HepG2 (cell line): ENCODE results near the gene PTX4. TPM values are rescaled to one million over a fixed set of nuclear protein-coding genes. Genes with fewer than 3 reads are reported as not detected.

Source experiments
- ATAC-seq: fragments of 200-7000 bp; cut with Tn5 transposase; 3 replicates; pipeline ENCODE4 v1.9.1; 2020; ENCODE audit warnings: mild to moderate bottlenecking, moderate library complexity
- BruUV-seq: library from RNA; stranded (reverse); fragments of 400-500 nt; replicated peaks from 2 replicates; lab custom pipeline; 2021; lab: Mats Ljungman, UMichigan
- CTCF ChIA-PET: fragments of 300-600 bp; formaldehyde crosslinking; extraction: SDS; loops from one replicate; lab custom pipeline; 2021; ENCODE audit warnings: low total read pairs, inconsistent platforms, low intra/inter-chr PET ratio; lab: Yijun Ruan, JAX
- POLR2A ChIA-PET: fragments of 350-600 bp; sonication (Branson Sonifier 250); formaldehyde crosslinking; loops from one replicate; lab custom pipeline; 2020; ENCODE audit warnings: antibody characterized with exemption, inconsistent platforms; lab: Yijun Ruan, JAX
- DNase-seq: peaks from one replicate; pipeline ENCODE4 v3.0.0-alpha.2; 2015; ENCODE audit warnings: low spot score
- FAIRE-seq: peaks from 3 replicates; lab custom pipeline; 2011; peaks lifted over from hg19 to GRCh38; lab: Jason Lieb, UNC
- H2AFZ ChIP-seq: one replicate; pipeline ENCODE4 v1.6.1; 2011; ENCODE audit warnings: low read length, inconsistent platforms
- H3K27ac ChIP-seq: fragments of 300-600 bp; 3 replicates; pipeline ENCODE4 v1.8.0; 2011; ENCODE audit warnings: mixed run types, mild to moderate bottlenecking, mixed read lengths, low read length, inconsistent platforms; ENCODE audit not compliant: insufficient read depth; ENCODE audit errors: extremely low read length
- H3K27me3 ChIP-seq, 2 experiments: fragments of 200-600 bp in 1 of 2; 2 replicates in 1 of 2; 3 replicates in 1 of 2; pipeline versions ENCODE4 v1.6.0 to v1.8.0; 2011; ENCODE audit warnings: low read length in 2 of 2, mild to moderate bottlenecking in 2 of 2, moderate library complexity in 2 of 2, inconsistent platforms in 1 of 2; ENCODE audit not compliant: insufficient read depth in 2 of 2, control insufficient read depth in 1 of 2
- H3K36me3 ChIP-seq, 2 experiments: fragments of 200-600 bp in 1 of 2; replicated peaks in 1 of 2; 2 replicates in 1 of 2; 3 replicates in 1 of 2; pipeline versions ENCODE4 v1.5.1 to v1.8.0; 2011; ENCODE audit warnings: low read length in 2 of 2, inconsistent platforms in 1 of 2; ENCODE audit not compliant: insufficient read depth in 2 of 2, control insufficient read depth in 1 of 2
- H3K4me1 ChIP-seq: 2 replicates; pipeline ENCODE4 v1.5.1; 2012; ENCODE audit warnings: low read length, inconsistent platforms; ENCODE audit not compliant: insufficient read depth
- H3K4me2 ChIP-seq: 2 replicates; pipeline ENCODE4 v1.6.0; 2011; ENCODE audit warnings: low read depth, low read length, inconsistent platforms
- H3K4me3 ChIP-seq, 3 experiments: fragments of 200-600 bp in 1 of 3; sonication (generic), shearing (Covaris generic) in 1 of 3; replicated peaks in 1 of 3; 2 replicates each; pipeline ENCODE4 v1.5.1; 2011 to 2016; ENCODE audit warnings: low read length in 3 of 3, inconsistent platforms in 2 of 3, low read depth in 2 of 3, mild to moderate bottlenecking in 2 of 3, control low read depth in 1 of 3, mixed read lengths in 1 of 3; ENCODE audit not compliant: insufficient read depth in 1 of 3
- H3K79me2 ChIP-seq: one replicate; pipeline ENCODE4 v1.6.1; 2011; ENCODE audit warnings: low read length, inconsistent platforms; ENCODE audit not compliant: insufficient read depth
- H3K9ac ChIP-seq: 2 replicates; pipeline ENCODE4 v1.6.0; 2011; ENCODE audit warnings: mild to moderate bottlenecking, low read depth, low read length, inconsistent platforms; ENCODE audit not compliant: insufficient read depth
- H3K9me3 ChIP-seq: 2 replicates; pipeline ENCODE4 v1.5.1; 2012; ENCODE audit warnings: mild to moderate bottlenecking, low read length
- H4K20me1 ChIP-seq: 2 replicates; pipeline ENCODE4 v1.6.0; 2011; ENCODE audit warnings: inconsistent platforms, mild to moderate bottlenecking, low read length, moderate library complexity; ENCODE audit not compliant: insufficient read depth
- GATAD2A ChIP-seq: IDR thresholded peaks from 2 replicates; pipeline ENCODE4 v1.6.1; 2016
- KLF6 ChIP-seq: IDR thresholded peaks from 2 replicates; pipeline ENCODE4 v1.8.0; 2016; ENCODE audit warnings: missing biosample characterization, missing genetic modification reagents
- MED8 ChIP-seq: sonication (generic); formaldehyde crosslinking; IDR thresholded peaks from 2 replicates; pipeline ENCODE4 v1.8.1; 2023; ENCODE audit warnings: mild to moderate bottlenecking, missing genetic modification reagents; ENCODE audit not compliant: insufficient replicate concordance
- PITX1 ChIP-seq: sonication (generic); formaldehyde crosslinking; IDR thresholded peaks from 2 replicates; pipeline ENCODE4 v1.5.1; 2020; ENCODE audit warnings: mild to moderate bottlenecking, missing genetic modification reagents
- POGZ ChIP-seq: sonication (generic); formaldehyde crosslinking; IDR thresholded peaks from 2 replicates; pipeline ENCODE4 v1.4.0; 2020; ENCODE audit warnings: mild to moderate bottlenecking, missing genetic modification reagents
- SMC3 ChIP-seq: IDR thresholded peaks from 2 replicates; pipeline ENCODE4 v1.6.1; 2011; ENCODE audit warnings: low read length, improper control_type of control experiment
- ZBTB7A ChIP-seq: sonication (generic); formaldehyde crosslinking; IDR thresholded peaks from 2 replicates; pipeline ENCODE4 v1.8.0; 2022; ENCODE audit warnings: mild to moderate bottlenecking, missing genetic modification reagents
- ZNF317 ChIP-seq: sonication (generic); formaldehyde crosslinking; IDR thresholded peaks from 2 replicates; pipeline ENCODE4 v1.5.0; 2020; ENCODE audit warnings: mild to moderate bottlenecking, missing genetic modification reagents
- ZNF331 ChIP-seq: sonication (generic); formaldehyde crosslinking; IDR thresholded peaks from 2 replicates; pipeline ENCODE4 v1.4.0; 2020; ENCODE audit warnings: missing genetic modification reagents
- ZNF543 ChIP-seq: sonication (generic); formaldehyde crosslinking; IDR thresholded peaks from 2 replicates; pipeline ENCODE4 v1.4.0; 2020; ENCODE audit warnings: mild to moderate bottlenecking, missing genetic modification reagents
- ZNF564 ChIP-seq: sonication (generic); formaldehyde crosslinking; IDR thresholded peaks from 2 replicates; pipeline ENCODE4 v1.8.1; 2023; ENCODE audit warnings: mild to moderate bottlenecking, missing genetic modification reagents
- ZNF670 ChIP-seq: sonication (generic); formaldehyde crosslinking; IDR thresholded peaks from 2 replicates; pipeline ENCODE4 v1.8.0; 2022; ENCODE audit warnings: mild to moderate bottlenecking, missing genetic modification reagents, borderline replicate concordance
- ZSCAN9 ChIP-seq: IDR thresholded peaks from 2 replicates; pipeline ENCODE4 v1.6.1; 2016; ENCODE audit warnings: borderline replicate concordance
- WGBS: methylation state at CpG from one replicate; pipeline ENCODE4 v1.1.6; 2017; ENCODE audit warnings: low lambda C conversion rate; 5-methylcytosine and 5-hydroxymethylcytosine counted together
- in situ Hi-C: cut with HindIII; loops from 2 replicates; pipeline ENCODE4 v1.10.0; 2017; ENCODE audit warnings: low pct_unique_long_range_greater_than_20kb; ENCODE audit not compliant: extremely low pct_ligation_motif_present
- intact Hi-C: fragments of 100-400 bp; cut with micrococcal nuclease; formaldehyde crosslinking; loops from one replicate; pipeline ENCODE4 v1.10.0; 2022; ENCODE audit not compliant: unreplicated experiment
- polyA plus RNA-seq, 8 experiments: library from polyadenylated mRNA; depleted of rRNA in 3 of 8; stranded (reverse) in 7 of 8; unstranded in 1 of 8; fragments of >200 nt; fragmentation: Illumina TruSeq in 4 of 8; extraction: Trizol in 4 of 8; gene quantifications; 2 replicates each; pipeline versions ENCODE4 v1.2.1 to v1.2.3, GENCODE V29; 2011 to 2016; ENCODE audit warnings: low read depth in 4 of 8, missing spikeins in 1 of 8, mixed read lengths in 1 of 8; ENCODE audit not compliant: insufficient read depth in 1 of 8
- total RNA-seq, 5 experiments: library from RNA; depleted of rRNA; stranded (reverse); fragments of >200 nt; fragmentation: Illumina TruSeq; extraction: Trizol; gene quantifications; 2 replicates each; pipeline ENCODE4 v1.2.3, GENCODE V29; 2016; ENCODE audit warnings: low read depth in 1 of 5
- TF ChIP-seq, protein P1 (sequence below): sonication (generic); formaldehyde crosslinking; IDR thresholded peaks from 2 replicates; pipeline ENCODE4 v1.8.0; 2022; ENCODE audit warnings: low read depth, missing genetic modification reagents
- TF ChIP-seq, protein P2 (sequence below): conservative IDR thresholded peaks from 2 replicates; pipeline ENCODE4 v1.6.1; 2018; ENCODE audit warnings: missing genetic modification reagents
- TF ChIP-seq, protein P3 (sequence below): sonication (generic); formaldehyde crosslinking; IDR thresholded peaks from 2 replicates; pipeline ENCODE4 v1.4.0; 2020; ENCODE audit warnings: mild to moderate bottlenecking, missing genetic modification reagents
- TF ChIP-seq, protein P4 (sequence below): sonication (generic); formaldehyde crosslinking; IDR thresholded peaks from 2 replicates; pipeline ENCODE4 v1.5.1; 2020; ENCODE audit warnings: missing genetic modification reagents, mild to moderate bottlenecking, borderline replicate concordance

PTX4 gene
- total and polyA plus RNA-seq, 2 of the 13 experiments (the other 11 are each of a cell fraction or from before 2014, with no cell fraction given): 0.04 TPM; not detected in 1

DNA sequence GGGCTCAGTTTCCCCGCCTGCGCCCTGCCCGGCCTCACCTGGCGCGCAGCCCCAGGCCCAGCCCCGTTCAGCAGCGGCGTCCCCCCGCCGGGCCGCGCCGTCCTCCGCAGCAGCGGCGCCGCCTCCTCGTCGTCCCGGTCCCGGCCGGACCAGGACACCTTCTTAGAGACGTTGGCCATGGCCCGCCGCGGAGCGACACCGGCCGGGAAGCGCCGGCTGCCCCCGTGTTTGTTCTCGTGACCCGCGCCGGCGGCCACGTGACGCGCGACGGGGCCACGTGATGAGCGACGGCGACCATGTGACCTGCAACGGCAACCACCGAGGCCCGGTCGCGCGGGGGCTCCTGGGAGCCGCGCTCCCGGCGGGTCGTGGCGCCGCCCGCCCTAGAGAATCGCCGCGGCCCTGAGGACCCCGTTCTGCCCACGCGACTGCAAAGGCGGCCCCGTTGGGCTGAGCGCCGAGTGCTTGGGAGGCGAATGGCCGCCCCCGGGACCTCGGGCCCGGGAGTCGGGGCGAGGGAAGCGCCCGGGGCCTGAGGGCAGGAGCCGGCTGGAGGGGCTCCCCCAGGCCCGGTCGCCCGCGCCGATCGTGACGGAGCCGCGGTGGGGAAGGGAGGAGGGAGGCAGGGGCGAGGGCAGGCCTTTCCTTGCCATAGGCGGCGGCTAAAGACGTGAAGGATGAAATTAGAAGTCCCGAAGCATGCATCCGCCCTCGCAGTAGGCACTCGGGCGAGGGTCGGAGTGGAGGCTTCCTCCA lies 13.8 kb downstream of the PTX4 start, which contains the start of gene CLCN7:
CLCN7 (minus strand) TSS at position 233 of the 756 bp plus-strand sequence; CDS start at position 179, 54 bp downstream.
- Histone ChIP-seq H3K79me2 (peaks cover 26% of the 10 kb centered on the region), H3K4me1 (peaks cover 52% of the 10 kb centered on the region), H2AFZ (no peak within 1 kb of the TSS), H3K27ac (peak within 1 kb of the TSS; percentile 83), H4K20me1 (no peaks in the 10 kb centered on the region), H3K4me2 (peak within 1 kb of the TSS; percentile 95), H3K27me3 (no peaks in the 10 kb centered on the region; a peak in 1 of 5 replicates), H3K9ac (peak within 1 kb of the TSS; percentile 90), H3K36me3 (no peaks in the 10 kb centered on the region), H3K9me3 (no peaks in the 10 kb centered on the region), H3K4me3 (peak within 1 kb of the TSS; percentile 73 to 88 (median 80))
- DNase-seq: peak; percentile 67
- no peak for FAIRE-seq
- POLR2A ChIA-PET: interaction anchor here (1.0 to 1.7 kb wide), 3 partner anchors 16 to 37 kb away, joined by 3 to 6 read pairs (median 4); partner anchors contain the start of gene TELO2
- peak; percentile 82 for ATAC-seq
- no TSS peak for BruUV-seq
- CTCF ChIA-PET: no interaction called here
- in situ Hi-C loops (no loop called here), intact Hi-C loops (loop anchor here (2.0 kb wide), 1 partner anchor 44 kb away; the partner anchor contains the start of gene PERCC1)
- 18% methylated on average over 10 of the region's 99 CpGs for WGBS
- TF ChIP-seq, protein P1, sequence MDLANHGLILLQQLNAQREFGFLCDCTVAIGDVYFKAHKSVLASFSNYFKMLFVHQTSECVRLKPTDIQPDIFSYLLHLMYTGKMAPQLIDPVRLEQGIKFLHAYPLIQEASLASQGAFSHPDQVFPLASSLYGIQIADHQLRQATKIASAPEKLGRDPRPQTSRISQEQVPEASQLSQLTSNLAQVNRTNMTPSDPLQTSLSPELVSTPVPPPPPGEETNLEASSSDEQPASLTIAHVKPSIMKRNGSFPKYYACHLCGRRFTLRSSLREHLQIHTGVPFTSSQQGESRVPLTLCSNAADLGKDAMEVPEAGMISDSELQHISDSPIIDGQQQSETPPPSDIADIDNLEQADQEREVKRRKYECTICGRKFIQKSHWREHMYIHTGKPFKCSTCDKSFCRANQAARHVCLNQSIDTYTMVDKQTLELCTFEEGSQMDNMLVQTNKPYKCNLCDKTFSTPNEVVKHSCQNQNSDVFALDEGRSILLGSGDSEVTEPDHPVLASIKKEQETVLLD (CRISPR knock-in tag): peak; percentile 95
- TF ChIP-seq, protein P2, sequence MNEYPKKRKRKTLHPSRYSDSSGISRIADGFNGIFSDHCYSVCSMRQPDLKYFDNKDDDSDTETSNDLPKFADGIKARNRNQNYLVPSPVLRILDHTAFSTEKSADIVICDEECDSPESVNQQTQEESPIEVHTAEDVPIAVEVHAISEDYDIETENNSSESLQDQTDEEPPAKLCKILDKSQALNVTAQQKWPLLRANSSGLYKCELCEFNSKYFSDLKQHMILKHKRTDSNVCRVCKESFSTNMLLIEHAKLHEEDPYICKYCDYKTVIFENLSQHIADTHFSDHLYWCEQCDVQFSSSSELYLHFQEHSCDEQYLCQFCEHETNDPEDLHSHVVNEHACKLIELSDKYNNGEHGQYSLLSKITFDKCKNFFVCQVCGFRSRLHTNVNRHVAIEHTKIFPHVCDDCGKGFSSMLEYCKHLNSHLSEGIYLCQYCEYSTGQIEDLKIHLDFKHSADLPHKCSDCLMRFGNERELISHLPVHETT (CRISPR knock-in tag): peak; percentile 96
- no peak for TF ChIP-seq ZNF317 (CRISPR knock-in tag)
- TF ChIP-seq KLF6 (CRISPR knock-in tag): peak; percentile 98
- TF ChIP-seq, protein P3, sequence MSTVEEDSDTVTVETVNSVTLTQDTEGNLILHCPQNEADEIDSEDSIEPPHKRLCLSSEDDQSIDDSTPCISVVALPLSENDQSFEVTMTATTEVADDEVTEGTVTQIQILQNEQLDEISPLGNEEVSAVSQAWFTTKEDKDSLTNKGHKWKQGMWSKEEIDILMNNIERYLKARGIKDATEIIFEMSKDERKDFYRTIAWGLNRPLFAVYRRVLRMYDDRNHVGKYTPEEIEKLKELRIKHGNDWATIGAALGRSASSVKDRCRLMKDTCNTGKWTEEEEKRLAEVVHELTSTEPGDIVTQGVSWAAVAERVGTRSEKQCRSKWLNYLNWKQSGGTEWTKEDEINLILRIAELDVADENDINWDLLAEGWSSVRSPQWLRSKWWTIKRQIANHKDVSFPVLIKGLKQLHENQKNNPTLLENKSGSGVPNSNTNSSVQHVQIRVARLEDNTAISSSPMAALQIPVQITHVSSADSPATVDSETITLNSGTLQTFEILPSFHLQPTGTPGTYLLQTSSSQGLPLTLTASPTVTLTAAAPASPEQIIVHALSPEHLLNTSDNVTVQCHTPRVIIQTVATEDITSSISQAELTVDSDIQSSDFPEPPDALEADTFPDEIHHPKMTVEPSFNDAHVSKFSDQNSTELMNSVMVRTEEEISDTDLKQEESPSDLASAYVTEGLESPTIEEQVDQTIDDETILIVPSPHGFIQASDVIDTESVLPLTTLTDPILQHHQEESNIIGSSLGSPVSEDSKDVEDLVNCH (CRISPR knock-in tag): peak; percentile 53; the same call in 1 of the 2 replicates
- peak; percentile 72; the same call in 1 of the 2 replicates for TF ChIP-seq ZNF670
- peak; percentile 91; the same call in 1 of the 2 replicates for TF ChIP-seq ZNF543
- peak; percentile 76 for TF ChIP-seq ZNF331 (CRISPR knock-in tag)
- TF ChIP-seq ZNF564 (CRISPR knock-in tag): peak; percentile 89
- TF ChIP-seq ZSCAN9 (CRISPR knock-in tag): peak; percentile 95
- TF ChIP-seq GATAD2A (CRISPR knock-in tag): 0 out of 2 replicates have a peak, but pooled peaks have one; percentile 16
- TF ChIP-seq MED8: peak; percentile 53
- TF ChIP-seq PITX1 (CRISPR knock-in tag): no peak; the same call in 1 of the 2 replicates
- TF ChIP-seq SMC3: no peak
- TF ChIP-seq, protein P4, sequence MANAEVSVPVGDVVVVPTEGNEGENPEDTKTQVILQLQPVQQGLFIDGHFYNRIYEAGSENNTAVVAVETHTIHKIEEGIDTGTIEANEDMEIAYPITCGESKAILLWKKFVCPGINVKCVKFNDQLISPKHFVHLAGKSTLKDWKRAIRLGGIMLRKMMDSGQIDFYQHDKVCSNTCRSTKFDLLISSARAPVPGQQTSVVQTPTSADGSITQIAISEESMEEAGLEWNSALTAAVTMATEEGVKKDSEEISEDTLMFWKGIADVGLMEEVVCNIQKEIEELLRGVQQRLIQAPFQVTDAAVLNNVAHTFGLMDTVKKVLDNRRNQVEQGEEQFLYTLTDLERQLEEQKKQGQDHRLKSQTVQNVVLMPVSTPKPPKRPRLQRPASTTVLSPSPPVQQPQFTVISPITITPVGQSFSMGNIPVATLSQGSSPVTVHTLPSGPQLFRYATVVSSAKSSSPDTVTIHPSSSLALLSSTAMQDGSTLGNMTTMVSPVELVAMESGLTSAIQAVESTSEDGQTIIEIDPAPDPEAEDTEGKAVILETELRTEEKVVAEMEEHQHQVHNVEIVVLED: peak; percentile 94
- TF ChIP-seq POGZ (CRISPR knock-in tag): 0 out of 2 replicates have a peak, but pooled peaks have one; percentile 24
- peak; percentile 48; the same call in 1 of the 2 replicates for TF ChIP-seq ZBTB7A (CRISPR knock-in tag)
